ENCODE measurements around the gene ZNF426. TPM values are rescaled to one million over a fixed set of nuclear protein-coding genes. Genes with fewer than 3 reads are reported as not detected.
"Not testable (repeated sequence)": the region's sequence is repeated elsewhere in the genome, so short reads cannot be mapped to it uniquely, and the experiment has no call there.

Gene ZNF426
- 28.2 and 31.5 TPM in 2 replicates for total RNA-seq

DNA sequence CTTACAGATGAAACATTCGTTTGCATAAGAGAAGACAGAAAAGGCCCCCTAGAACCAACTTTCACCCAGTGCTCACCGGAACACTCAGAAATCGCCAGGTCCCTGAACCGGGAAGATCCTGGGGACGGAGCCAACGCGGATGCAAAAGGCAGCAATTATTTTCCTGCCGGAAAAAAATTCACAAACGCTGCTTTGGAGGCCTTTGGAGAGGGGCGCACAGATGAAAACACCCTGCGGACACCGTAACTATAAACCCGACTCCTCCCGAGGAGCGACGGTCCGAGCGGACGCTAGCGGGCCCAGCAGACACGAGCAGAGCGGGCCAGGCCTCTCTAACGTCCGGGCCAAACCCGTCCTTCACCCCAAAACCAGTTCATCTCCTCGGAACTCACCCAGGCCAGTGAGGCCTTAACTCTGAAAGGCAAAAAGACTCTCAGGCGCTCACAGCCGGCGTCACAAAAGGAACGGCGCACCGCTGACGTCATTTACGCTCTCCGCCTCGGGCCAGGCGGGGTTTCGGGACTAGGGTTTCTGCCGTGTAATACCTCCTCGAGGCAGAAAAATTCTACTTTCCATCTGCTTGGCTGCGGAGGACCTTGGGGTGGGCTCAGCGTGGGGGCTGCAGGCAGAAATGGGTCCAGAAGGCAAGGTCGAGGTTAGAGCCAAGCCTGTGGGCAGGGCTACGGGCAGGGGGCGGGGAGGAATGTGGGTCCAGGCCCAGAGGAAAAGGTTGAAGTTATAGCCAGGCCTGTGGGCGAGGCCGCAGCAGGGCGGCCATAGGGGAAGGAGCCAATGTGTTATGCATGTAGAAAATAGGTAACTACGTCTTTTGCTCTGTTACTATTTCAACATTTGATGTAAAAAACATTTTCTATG is at the start of gene ZNF426:
TSS of gene ZNF426 (minus strand) at position 463 of the 876 bp plus-strand sequence. CDS start 2,413 bp downstream, outside the sequence.
- TF ChIP-seq CTCF (IDR thresholded peaks at IDR 0.05; ENCODE audit: extremely low read depth, low read depth, low read length) = no peak
- DNase-seq (ENCODE audit: insufficient read length, low spot score, missing footprints) = peak; percentile 98

GRCh38 chr19:9586764-9587163 is 48.3 kb upstream of the ZNF426 start:
- TF ChIP-seq CTCF (IDR thresholded peaks at IDR 0.05; ENCODE audit: extremely low read depth, low read depth, low read length) = peak; percentile 79
- Histone ChIP-seq H3K4me2 (ENCODE audit: insufficient read depth, low read length) (peak overlapping the region; percentile 8), H2AFZ (ENCODE audit: low read length) (peak overlapping the region; percentile 70), H3K36me3 (ENCODE audit: insufficient read depth, low read length) (peaks cover 3% of the 10 kb centered on the region), H3K9me3 (ENCODE audit: low read depth, low read length) (no peaks in the 10 kb centered on the region), H3K4me3 (ENCODE audit: insufficient read depth, low read length) (no peak overlapping the region), H3K27ac (ENCODE audit: low read depth, low read length) (no peak overlapping the region), H3K4me1 (ENCODE audit: insufficient read depth, low read length) (no peaks in the 10 kb centered on the region), H3K79me2 (ENCODE audit: insufficient read depth, low read length) (peaks cover 24% of the 10 kb centered on the region), H4K20me1 (ENCODE audit: insufficient read depth, low read length) (peaks cover 9% of the 10 kb centered on the region), H3K27me3 (ENCODE audit: insufficient read depth, low read length) (no peaks in the 10 kb centered on the region)
- peak; percentile 74 for DNase-seq (ENCODE audit: insufficient read length, low spot score, missing footprints)

More for the DNA sequence above, at the start of gene ZNF426:
- H3K4me1 ChIP-seq (ENCODE audit: insufficient read depth, low read length) = peaks cover 4% of the 10 kb centered on the region
- no peaks in the 10 kb centered on the region for H4K20me1 ChIP-seq (ENCODE audit: insufficient read depth, low read length)
- H3K4me2 ChIP-seq (ENCODE audit: insufficient read depth, low read length) = peak within 1 kb of the TSS; percentile 90
- peaks cover 31% of the 10 kb centered on the region for H3K36me3 ChIP-seq (ENCODE audit: insufficient read depth, low read length)
- H3K9me3 ChIP-seq (ENCODE audit: low read depth, low read length) = peaks cover 11% of the 10 kb centered on the region
- H3K79me2 ChIP-seq (ENCODE audit: insufficient read depth, low read length) = peaks cover 28% of the 10 kb centered on the region
- H3K4me3 ChIP-seq (ENCODE audit: insufficient read depth, low read length) = peak within 1 kb of the TSS; percentile 82
- peak within 1 kb of the TSS; percentile 99 for H2AFZ ChIP-seq (ENCODE audit: low read length)
- peak within 1 kb of the TSS; percentile 92 for H3K27ac ChIP-seq (ENCODE audit: low read depth, low read length)
- no peaks in the 10 kb centered on the region for H3K27me3 ChIP-seq (ENCODE audit: insufficient read depth, low read length)

DNA sequence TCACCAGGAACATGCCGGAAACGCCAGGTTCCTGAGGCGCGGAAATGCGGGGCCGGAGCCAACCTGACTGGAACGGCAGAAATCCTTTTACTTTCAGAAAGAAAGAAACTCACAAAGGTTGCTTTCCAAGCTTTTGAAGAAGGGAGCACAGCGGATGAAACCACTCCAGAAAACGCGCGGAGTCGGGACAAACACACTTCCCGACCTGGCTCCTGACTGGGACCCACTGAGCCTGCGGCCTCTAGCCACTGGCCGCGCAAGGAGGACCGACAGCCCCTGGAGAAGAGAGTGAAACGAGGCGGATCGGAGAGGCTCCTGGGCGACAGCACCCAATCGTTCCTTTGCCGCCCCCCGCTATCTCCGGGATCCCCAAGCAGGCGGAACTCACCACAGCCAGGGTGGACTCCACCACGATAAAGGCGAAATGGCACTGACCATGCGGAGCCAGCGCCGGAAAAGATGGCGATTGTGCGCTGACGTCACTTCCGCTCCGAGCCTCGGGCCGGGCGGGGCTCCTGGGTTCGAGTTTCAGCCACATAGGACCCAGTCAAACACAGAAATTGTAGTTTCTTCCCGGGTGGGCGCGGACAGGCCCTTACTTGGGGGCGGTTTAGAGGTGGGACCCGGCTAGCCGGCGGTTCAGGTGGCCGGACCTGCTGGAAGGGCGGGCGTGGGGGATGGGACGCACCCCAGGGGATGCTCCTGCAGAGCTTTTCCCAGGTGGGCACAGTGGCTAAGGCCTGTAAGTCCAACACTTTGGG is 45.8 kb upstream of the ZNF426 start, which contains the start of gene ZNF121:
TSS of gene ZNF121 (minus strand) at position 432 of the 761 bp plus-strand sequence. CDS start 16,407 bp downstream, outside the sequence.
- Histone ChIP-seq H3K27ac (ENCODE audit: low read depth, low read length) (peak within 1 kb of the TSS; percentile 89), H3K4me1 (ENCODE audit: insufficient read depth, low read length) (no peaks in the 10 kb centered on the region), H3K4me2 (ENCODE audit: insufficient read depth, low read length) (peak within 1 kb of the TSS; percentile 80), H3K9me3 (ENCODE audit: low read depth, low read length) (no peaks in the 10 kb centered on the region), H3K27me3 (ENCODE audit: insufficient read depth, low read length) (no peaks in the 10 kb centered on the region), H3K79me2 (ENCODE audit: insufficient read depth, low read length) (peaks cover 49% of the 10 kb centered on the region), H3K36me3 (ENCODE audit: insufficient read depth, low read length) (peaks cover 17% of the 10 kb centered on the region), H4K20me1 (ENCODE audit: insufficient read depth, low read length) (peaks cover 24% of the 10 kb centered on the region), H3K4me3 (ENCODE audit: insufficient read depth, low read length) (peak within 1 kb of the TSS; percentile 98), H2AFZ (ENCODE audit: low read length) (peak within 1 kb of the TSS; percentile 99)
- no peak for TF ChIP-seq CTCF (IDR thresholded peaks at IDR 0.05; ENCODE audit: extremely low read depth, low read depth, low read length)
- DNase-seq (ENCODE audit: insufficient read length, low spot score, missing footprints) = peak; percentile 85

GRCh38 chr19:9582081-9582725 is 43.8 kb upstream of the ZNF426 start:
- peaks cover 23% of the 10 kb centered on the region for H3K36me3 ChIP-seq (ENCODE audit: insufficient read depth, low read length)
- H3K4me2 ChIP-seq (ENCODE audit: insufficient read depth, low read length); H3K9me3 ChIP-seq (ENCODE audit: low read depth, low read length): not testable (repeated sequence)

More at GRCh38 chr19:9582081-9582725, 43.8 kb upstream of the ZNF426 start:
- not testable (repeated sequence) for H3K27me3 ChIP-seq (ENCODE audit: insufficient read depth, low read length); H3K4me1 ChIP-seq (ENCODE audit: insufficient read depth, low read length); H3K4me3 ChIP-seq (ENCODE audit: insufficient read depth, low read length); H3K27ac ChIP-seq (ENCODE audit: low read depth, low read length); H2AFZ ChIP-seq (ENCODE audit: low read length); DNase-seq (ENCODE audit: insufficient read length, low spot score, missing footprints)
- Histone ChIP-seq H3K79me2 (ENCODE audit: insufficient read depth, low read length) (peaks cover 70% of the 10 kb centered on the region), H4K20me1 (ENCODE audit: insufficient read depth, low read length) (peaks cover 26% of the 10 kb centered on the region)

Measured in osteoblast (primary cell).